Measurements from ENCODE around the gene RHBG. TPM values are rescaled to one million over a fixed set of nuclear protein-coding genes. Genes with fewer than 3 reads are reported as not detected.

Gene RHBG
- total RNA-seq, 1 experiment from 2014 or later, result 1.5 TPM

- no peak overlapping the region for H2BK120ac ChIP-seq (ENCODE audit: low read depth, low read length, poor library complexity, severe bottlenecking)
- H3K9me3 ChIP-seq (ENCODE audit: control insufficient read depth, low read depth, low read length), result no peaks in the 10 kb centered on the region
Measured at GRCh38 chr1:156359249-156359648, 9.8 kb upstream of the RHBG start.

More at GRCh38 chr1:156359249-156359648, 9.8 kb upstream of the RHBG start:
- H4K5ac ChIP-seq (ENCODE audit: insufficient read length, low read depth, low read length), result no peak overlapping the region
- no peaks in the 10 kb centered on the region for H3K79me1 ChIP-seq (ENCODE audit: insufficient read depth, low read depth, low read length, poor library complexity, severe bottlenecking)
- H3K4ac ChIP-seq (ENCODE audit: low read depth, low read length), result no peak overlapping the region
- peaks cover 10 to 13% of the 10 kb centered on the region in 2 experiments for H3K4me1 Mint-ChIP-seq
- no peak overlapping the region for H2AK5ac ChIP-seq (ENCODE audit: insufficient read length, low read length)
- no peak overlapping the region for H3K27ac ChIP-seq (ENCODE audit: insufficient read length, low read depth, low read length)
- H3K27me3 ChIP-seq (ENCODE audit: insufficient read depth, low read length), result no peaks in the 10 kb centered on the region
- no peak overlapping the region for H3K4me3 Mint-ChIP-seq
- WGBS (ENCODE audit: extremely low coverage, insufficient read length, low lambda C conversion rate), result no CpG with 5 or more reads among the region's 3 CpGs
- no peak overlapping the region for H3K9ac ChIP-seq (ENCODE audit: extremely low read depth, insufficient read length, low read length)
- H3K23ac ChIP-seq (ENCODE audit: insufficient read length, low read depth, low read length), result no peak overlapping the region
- H3K18ac ChIP-seq (ENCODE audit: insufficient read length, low read depth, low read length), result no peak overlapping the region
- no peak overlapping the region for H3K14ac ChIP-seq (ENCODE audit: insufficient read depth, low read length)
- H4K8ac ChIP-seq (replicated peaks; ENCODE audit: insufficient read length, low read depth, low read length), result no peak overlapping the region
- H2BK5ac ChIP-seq (ENCODE audit: insufficient read length, low read length), result no peak overlapping the region
- H3K4me1 ChIP-seq (ENCODE audit: insufficient read depth, low read length), result no peaks in the 10 kb centered on the region
- no peaks in the 10 kb centered on the region for H3K79me2 ChIP-seq (ENCODE audit: insufficient read depth, low read length)
- H3K9me3 Mint-ChIP-seq, result peaks cover 0 to 3% of the 10 kb centered on the region in 2 experiments; a peak in 2 of 5 replicates
- no peak overlapping the region for H2BK20ac ChIP-seq (ENCODE audit: low read depth, low read length, poor library complexity, severe bottlenecking)
- H2BK12ac ChIP-seq (ENCODE audit: insufficient read length, low read depth, low read length), result no peak overlapping the region
- no peak overlapping the region for H4K91ac ChIP-seq (ENCODE audit: insufficient read length, low read depth, low read length)
- no peak overlapping the region for H2BK15ac ChIP-seq (ENCODE audit: low read depth, low read length)
- H2AFZ ChIP-seq (ENCODE audit: low read length), result no peak overlapping the region
- no peak overlapping the region for H3T11ph ChIP-seq (ENCODE audit: low read length)
- no peaks in the 10 kb centered on the region for H4K20me1 ChIP-seq (ENCODE audit: control insufficient read depth, insufficient read depth, insufficient read length)
- no peak overlapping the region for H3K27ac Mint-ChIP-seq
- no peaks in the 10 kb centered on the region for H3K23me2 ChIP-seq (ENCODE audit: insufficient read length, low read depth, low read length, poor library complexity, severe bottlenecking)
- H3K27me3 Mint-ChIP-seq (ENCODE audit: low read depth), result peaks cover 23% of the 10 kb centered on the region
- no peak for DNase-seq
- H3K4me2 ChIP-seq (ENCODE audit: insufficient read depth, insufficient read length, low read length), result no peak overlapping the region
- TF ChIP-seq, protein P1, sequence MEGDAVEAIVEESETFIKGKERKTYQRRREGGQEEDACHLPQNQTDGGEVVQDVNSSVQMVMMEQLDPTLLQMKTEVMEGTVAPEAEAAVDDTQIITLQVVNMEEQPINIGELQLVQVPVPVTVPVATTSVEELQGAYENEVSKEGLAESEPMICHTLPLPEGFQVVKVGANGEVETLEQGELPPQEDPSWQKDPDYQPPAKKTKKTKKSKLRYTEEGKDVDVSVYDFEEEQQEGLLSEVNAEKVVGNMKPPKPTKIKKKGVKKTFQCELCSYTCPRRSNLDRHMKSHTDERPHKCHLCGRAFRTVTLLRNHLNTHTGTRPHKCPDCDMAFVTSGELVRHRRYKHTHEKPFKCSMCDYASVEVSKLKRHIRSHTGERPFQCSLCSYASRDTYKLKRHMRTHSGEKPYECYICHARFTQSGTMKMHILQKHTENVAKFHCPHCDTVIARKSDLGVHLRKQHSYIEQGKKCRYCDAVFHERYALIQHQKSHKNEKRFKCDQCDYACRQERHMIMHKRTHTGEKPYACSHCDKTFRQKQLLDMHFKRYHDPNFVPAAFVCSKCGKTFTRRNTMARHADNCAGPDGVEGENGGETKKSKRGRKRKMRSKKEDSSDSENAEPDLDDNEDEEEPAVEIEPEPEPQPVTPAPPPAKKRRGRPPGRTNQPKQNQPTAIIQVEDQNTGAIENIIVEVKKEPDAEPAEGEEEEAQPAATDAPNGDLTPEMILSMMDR (conservative IDR thresholded peaks at IDR 0.05), result no peak
- H3K56ac ChIP-seq (ENCODE audit: insufficient read length, low read depth, low read length), result no peak overlapping the region
- H3K36me3 Mint-ChIP-seq (ENCODE audit: insufficient read depth in 1 of 3, low read depth in 3 of 3), result no peaks in the 10 kb centered on the region
